ENCODE data around the gene KLF12.
A peak's percentile ranks its signal among the peaks of the same experiment; 100 is the strongest.

Gene KLF12

DNA sequence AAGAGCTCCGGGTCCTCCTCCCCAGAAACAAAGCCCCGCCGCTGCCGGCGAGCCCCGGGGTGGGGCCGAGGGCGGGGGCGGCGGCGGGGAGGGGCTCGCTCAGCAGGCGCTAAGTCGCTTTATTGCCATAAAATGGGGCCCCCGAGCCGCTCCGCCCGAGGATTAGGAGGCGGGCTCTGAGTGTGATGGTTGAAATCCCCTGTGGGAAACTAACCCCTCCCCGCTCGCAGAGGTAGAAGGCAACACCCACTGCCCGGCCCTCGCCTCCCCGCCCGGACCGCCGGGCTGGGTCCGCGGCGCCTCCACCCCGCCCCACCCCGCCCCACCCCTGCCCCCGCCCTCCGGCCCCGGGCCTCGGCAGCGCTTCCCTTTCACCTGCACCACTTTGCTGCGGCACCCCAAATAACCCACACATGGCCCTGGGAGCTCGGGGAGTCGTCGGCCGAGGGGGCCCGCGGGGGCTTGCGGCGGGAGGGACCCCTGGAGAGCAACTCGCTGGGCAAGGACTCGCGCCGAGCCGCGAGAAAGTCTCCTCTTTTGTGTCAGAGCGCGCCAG is at the start of gene KLF12:
TSS of gene KLF12 (minus strand) at position 184 of the 556 bp plus-strand sequence.
- peak; percentile 84 for DNase-seq (ENCODE audit: low spot score)

DNA sequence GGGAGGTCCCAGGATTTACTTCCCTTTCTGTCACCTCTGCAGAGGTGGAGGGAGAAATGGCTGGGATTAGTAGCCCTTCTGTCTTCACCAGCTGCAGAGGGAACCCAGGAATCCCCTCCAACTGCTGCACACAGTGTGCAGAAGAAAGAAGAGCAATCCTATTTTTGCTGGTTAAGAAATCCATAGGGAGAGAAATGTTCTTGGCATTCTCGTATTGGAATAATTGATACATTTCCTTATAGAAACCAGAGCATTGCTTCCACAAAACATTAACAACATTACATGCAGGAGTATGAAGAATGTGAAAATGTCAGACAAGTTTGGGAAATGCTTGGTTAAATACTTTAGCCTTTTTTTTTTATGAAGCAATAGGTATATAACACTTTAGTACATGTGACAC is 48.3 kb upstream of the KLF12 start:
- no peak for DNase-seq (ENCODE audit: low spot score)

DNA sequence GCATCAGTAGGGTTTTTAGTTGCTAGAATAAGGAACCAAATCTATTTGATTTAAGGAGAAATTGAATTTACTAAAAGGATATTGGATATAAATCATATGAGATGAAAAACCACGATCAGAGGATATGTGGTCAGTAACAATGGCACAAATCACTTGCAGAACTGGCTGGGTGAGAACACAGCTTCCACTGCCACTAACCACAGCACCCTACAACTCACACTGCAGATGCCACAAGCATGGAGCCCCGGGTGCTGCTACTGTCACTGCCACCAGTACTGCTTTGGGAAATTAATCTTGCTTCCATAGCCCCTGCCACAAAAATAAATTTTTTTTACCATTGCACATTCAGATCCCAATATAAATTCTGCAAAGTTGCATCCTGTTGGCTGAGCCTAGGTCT is 40.6 kb upstream of the KLF12 start:
- DNase-seq (ENCODE audit: low spot score) = no peak

DNA sequence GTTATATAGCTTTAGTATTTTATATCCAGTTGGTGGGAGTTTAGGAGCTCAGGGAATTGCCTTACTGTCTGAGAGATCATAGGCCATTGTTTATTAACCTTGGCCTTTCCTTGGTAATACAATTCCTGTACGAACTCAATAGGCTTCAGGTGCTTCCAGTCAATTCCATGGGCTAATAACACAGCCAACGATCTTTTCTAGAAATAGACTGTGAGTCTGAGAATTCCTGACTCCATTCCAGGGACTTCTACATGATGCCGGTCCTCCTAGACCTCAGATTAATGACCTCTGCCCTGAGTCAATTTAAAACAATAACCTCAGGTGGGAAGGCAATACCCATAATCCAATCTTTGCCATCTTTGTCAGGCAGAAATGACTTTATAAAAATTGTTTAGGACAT is 39.6 kb upstream of the KLF12 start:
- DNase-seq (ENCODE audit: low spot score) = no peak

DNA sequence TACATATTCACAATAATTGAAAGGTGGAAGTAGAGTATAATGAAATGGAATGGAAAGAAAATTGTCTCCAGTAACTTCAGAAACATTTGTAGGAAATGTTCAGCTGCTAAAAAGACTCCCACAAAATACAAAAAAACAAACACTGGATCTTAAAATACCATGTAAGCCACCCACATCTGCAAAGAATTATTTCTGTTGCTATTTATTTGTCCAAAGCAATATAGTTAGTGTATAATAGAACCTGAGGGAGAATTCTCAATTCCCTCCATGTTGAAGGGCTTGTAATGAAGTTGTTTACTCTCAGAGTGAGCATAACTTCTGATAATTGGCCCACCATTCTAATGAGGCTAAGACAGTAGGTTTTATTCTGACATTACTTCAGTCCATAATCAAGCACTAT is 37.4 kb upstream of the KLF12 start:
- DNase-seq (ENCODE audit: low spot score) = no peak

DNA sequence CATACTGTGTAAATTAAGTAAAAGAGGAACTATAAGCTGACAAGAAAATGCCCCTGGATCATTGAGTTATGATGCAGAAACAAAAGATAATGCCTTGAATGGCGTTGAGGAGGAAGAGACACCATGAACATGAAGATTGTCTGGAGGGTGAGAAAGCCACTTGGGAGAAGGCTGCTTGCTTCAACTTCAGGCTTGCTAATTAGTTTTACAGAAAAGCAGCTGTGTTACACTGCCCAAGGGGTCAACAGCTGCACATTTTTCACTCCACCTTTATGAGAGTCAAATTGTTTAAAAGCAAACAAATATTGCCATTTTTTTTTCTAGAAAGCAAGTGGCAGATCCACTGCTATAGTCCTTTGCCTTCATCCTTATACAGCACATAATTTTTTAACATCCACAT is 35.5 kb upstream of the KLF12 start:
- DNase-seq (ENCODE audit: low spot score) = no peak

DNA sequence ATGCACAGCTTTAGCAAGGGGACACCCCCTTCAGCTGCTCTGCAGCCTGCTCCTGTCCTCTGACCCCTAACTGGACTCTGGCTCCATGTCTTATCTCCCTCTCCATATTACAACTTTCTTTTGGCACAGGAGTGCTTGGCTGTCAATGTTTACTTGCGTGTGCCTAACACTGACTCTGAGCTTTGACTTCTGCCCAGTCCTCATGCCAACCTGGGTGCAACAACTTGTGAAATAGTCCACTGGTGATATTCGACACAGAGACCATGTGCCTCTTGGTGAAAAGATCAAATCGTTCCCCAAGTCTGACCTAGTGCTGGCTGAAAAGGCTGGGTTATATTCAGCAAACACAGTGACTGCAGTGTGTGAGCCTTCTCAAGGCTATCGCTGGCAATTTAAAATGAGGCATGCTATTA is 34.1 kb upstream of the KLF12 start:
- no peak for DNase-seq (ENCODE audit: low spot score)

DNA sequence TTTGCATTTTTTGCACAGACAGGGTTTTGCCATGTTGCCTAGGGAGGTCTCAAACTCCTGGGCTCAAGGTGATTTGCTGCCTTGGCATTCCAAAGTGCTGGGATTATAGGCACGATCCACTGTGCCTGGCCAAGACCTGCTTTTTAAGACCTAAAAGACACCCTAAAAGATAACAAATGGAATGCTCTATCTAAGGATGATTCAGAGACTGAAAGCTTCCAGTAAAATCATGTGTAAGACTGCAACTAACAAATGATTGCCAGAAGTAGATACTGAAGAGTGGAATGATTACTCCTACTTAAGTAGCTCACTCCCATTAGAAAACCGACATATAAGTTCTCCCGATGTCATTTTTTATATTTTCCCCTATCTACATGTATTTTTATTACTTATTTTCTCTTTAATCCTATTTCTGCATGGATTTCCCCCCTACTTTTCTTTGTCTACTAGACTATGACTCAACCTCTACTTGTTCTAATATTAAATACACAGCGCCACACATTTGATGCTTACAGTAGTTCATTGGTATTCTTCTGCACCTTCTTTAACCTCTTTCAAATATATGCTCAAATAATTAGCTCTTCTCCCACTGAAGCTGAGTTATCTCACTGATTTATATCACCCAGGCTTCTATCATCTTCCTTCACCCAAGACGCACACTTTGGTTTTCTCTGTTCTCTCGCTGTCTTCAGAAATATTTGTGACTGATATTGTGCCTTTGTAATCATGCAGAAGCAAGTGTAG is 32.2 kb upstream of the KLF12 start:
- DNase-seq (ENCODE audit: low spot score) = no peak

DNA sequence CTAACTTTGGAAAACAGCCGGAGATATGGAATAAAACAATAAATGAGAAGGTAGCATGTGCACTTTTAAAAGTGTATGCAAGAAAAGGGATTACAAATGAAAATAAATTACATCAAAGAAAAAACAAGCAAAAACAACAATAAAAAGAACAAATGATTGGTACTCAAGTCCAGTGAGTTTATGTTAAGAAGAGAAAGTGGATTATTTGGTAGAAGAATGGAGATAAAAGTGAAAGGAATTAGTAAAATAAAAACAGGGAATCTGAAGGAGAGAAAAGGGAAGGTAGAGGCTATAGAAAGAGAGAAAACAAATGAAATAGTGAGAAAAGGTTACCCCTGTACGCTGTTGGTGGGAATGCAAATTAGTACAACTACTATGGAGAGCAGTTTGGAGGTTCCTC is 28.6 kb upstream of the KLF12 start:
- DNase-seq (ENCODE audit: low spot score) = no peak

DNA sequence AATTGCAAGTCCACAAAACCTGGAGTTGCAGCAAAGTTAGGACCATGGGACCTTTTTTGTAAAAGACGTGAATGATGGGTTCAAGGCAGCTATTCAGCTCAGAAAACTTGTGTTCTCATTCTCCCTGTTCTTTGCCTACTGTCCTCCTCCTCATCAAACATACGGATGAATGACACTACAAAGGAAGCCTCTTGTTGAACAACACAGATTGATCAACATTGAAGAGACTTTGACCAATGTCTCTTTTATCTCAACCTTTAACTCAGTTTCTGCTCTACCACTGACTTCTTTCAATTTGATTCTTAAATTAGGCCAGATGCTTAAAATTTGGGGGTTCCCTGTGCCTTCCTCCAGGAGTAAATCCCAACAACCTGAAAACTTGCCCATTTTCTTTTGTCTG is 27.9 kb upstream of the KLF12 start:
- no peak for DNase-seq (ENCODE audit: low spot score)

DNA sequence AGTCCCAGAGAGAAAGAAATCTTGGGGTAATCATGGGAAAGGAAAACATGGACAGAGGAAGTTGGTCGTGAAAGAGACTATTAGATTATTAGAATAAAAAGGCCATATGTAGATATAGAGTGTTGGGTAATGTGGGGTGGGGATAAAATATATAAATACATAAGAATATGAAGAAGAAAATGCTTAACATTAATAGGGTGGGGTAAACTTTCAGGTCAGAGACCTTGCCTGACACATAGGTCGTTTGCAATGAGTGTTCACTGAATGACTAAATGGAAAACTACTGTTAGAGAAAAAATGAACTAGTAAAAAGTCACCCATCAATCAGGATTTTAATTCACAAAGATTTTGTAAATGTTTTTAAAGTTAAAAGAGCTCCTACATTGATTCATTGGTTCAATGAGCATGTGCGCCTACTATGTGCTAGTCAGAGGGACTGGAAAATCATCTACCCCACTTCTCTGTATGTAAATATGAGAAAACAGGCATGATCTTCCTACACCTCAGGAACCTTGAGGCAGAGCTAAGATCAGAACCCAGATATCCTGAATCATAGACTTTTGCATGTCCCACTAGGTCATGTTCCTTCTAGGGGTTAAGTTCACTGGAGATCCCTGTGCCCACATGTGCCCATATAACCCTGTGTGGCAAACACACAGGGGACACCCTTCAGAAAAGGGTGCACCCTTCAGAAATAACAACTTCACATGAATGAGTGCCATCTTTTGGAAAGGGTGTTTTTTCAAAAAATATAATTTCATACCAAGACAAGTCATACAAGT is 24.6 kb upstream of the KLF12 start:
- DNase-seq (ENCODE audit: low spot score) = no peak

DNA sequence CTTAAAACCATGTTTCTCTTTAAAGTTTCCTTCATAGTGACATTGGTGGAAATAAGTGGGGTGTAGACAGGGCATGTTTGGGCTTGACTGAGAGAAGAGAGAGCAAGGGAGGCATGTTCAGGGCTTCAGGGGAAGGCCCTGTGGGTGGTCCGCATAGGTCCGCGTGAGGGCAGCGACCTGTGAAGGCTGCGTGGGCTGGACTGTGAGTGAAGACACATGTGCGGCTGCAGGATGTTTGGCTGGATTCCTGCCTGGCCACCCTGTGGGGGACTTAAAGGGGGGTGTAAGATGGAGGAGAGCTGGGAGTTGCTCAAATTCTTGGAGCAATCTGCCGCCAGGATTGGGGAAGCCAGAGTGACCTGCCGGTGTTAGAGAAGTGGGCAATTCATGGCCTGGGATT is 23.8 kb upstream of the KLF12 start:
- no peak for DNase-seq (ENCODE audit: low spot score)

DNA sequence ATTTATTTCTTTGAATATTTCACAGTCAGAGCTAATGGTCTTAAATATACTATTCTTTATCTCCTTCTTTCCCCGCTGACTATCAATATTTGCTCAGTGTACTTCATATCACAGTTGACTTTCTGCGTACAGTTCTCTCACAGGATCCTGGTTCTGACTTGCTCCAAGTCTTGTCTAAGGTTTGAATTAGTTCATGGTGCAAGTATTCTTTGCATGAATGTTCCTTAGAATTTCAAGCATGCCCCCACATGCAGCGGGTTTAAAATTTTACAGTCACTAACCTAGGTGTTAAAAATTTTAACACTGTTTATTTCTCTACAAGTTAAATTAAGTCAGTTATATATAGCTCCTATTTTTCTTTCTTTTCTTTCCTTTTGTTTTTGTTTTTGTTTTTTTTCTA is 20.8 kb upstream of the KLF12 start:
- no peak for DNase-seq (ENCODE audit: low spot score)

DNA sequence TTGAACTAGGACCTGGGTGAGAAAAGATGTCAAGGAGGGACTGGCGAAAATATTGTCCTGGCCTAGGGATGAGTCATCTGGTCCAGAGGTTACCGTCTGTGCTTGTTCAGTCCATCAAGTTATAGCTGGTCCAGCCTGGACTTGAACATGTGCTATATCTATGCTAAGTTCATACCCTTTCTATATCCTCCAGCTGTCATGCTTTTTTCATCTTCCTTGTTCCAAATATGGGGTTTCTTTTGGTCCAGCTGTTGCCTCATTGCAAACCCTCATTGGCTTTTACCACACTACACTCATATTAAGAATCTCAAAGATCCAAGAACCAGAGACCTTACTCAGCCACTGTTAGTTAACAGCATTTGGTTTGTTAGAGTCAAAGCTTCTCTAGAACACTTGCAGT is 19.1 kb upstream of the KLF12 start:
- DNase-seq (ENCODE audit: low spot score) = no peak

DNA sequence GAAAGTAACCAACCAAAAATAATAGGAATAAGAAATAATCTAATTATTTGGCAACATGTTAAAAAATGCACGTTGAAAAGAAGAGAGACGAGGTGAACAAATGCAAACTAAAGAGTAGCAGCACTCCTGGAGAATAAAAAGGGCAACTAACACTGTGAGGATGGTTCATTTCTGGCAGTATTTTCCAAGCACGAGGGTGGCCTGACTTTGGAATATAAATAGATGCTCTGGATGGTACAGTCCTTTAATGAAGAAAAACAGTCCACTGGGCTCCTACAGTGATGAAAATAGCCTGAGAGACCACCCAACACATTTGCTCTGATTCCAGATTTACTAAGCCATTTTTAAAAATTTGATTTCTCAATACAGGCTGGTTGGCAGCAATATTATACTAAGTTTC is 17.7 kb upstream of the KLF12 start:
- DNase-seq (ENCODE audit: low spot score) = no peak

DNA sequence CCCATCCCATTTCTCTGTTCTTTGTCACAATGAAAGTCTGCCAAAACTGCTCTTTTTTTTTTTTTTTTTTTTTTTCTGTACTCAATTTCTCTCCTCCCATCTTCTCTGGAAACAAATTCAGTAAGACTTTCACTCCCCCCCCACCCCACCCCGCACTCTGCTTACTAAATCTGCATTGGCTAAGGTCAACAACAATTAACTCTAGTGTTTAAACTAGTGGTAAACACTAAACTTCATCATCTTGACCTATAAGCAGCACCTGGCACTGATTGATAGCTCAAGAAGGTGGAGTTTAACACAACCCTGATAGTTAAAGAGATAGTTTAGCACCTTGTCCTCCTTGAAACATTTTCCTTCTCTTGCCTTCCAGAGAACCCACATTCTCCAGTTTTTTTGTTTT is 14.1 kb upstream of the KLF12 start:
- DNase-seq (ENCODE audit: low spot score) = no peak

DNA sequence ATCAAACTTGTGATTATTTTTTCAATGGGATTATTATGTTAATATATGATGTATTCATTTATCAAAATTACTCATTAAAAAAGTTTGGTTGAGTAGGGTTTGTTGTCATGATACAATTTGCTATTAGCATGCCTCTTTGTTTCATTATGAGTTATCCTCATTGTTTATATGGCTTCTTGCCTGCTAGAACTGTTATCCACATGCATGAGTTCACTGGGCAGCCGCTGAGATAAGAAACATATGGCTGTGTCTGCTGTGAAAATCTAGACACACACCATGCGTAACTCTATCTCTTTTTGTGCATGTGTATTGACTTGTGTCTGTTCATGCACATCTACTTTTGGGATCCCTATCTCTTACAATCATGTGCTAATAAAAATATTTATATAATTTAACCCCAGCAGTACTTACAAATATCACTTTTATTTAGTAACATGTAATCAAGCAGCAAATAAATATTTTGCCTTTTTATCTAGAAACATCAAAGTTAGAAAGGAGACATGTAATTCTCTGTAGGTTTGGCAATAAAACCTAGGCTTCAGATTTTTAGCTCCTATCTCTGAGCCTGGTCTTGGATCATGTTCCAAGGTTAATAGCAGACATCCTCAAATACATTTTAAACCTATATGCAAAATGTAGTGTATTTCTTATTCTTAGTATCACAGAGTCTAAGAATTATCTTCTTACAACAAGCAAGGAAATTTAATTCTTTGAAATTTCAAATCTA is 11.2 kb upstream of the KLF12 start:
- no peak for DNase-seq (ENCODE audit: low spot score)

DNA sequence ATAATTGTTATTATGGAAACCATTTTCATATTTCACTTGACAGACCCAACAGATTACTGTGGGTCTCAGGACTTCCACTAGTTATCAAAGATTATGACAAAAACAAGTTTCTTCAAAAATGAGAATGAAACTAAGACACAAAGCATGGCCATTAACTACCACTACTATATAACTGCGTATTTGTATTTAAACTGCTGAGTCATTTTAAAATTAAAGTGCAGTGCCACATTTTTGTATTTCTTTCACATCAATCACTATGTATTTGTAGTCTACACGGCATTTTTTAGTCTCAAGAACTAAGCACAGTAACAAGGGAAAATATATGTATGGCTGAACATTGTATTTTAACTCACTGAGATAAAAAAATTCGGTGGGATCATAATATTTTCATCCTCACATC is 10.1 kb upstream of the KLF12 start:
- no peak for DNase-seq (ENCODE audit: low spot score)

DNA sequence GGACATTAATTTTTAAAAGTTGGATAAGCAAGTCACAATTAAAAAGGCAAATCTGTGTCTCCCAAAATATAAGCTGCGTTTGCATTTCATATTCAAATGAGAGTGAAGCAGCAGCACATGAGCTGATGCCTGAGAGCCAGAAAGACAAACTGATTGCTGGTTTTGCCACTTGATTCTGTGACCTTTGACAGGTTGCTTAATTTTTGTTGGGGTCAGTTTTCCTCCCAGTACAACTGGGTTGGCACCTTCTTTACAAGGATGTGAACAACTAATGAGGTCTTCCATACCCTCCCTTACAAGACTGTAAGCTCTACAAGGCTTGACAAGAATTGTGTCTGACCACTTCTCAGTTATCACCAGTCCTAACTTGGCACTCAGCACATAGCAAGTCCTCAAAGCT is 8.1 kb upstream of the KLF12 start:
- no peak for DNase-seq (ENCODE audit: low spot score)

DNA sequence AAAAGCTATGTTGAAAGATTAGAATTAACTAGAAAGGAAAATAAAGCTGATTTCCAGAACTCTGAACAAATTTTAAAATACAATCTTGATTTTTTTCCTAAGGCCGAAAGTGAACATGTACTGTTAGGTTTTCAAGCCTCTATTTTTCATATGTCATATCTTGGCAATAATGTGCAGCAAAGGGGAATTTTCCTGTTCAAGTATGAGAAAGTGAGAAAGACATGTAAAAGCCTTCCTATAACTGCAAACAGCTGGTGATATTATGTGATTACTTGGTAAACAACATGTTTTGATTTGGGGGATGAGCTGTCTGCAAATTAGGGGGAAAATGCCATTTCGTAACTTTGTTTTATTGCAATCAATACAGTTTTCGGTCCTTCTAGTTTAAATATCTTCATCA is 4.0 kb upstream of the KLF12 start:
- DNase-seq (ENCODE audit: low spot score) = no peak

DNA sequence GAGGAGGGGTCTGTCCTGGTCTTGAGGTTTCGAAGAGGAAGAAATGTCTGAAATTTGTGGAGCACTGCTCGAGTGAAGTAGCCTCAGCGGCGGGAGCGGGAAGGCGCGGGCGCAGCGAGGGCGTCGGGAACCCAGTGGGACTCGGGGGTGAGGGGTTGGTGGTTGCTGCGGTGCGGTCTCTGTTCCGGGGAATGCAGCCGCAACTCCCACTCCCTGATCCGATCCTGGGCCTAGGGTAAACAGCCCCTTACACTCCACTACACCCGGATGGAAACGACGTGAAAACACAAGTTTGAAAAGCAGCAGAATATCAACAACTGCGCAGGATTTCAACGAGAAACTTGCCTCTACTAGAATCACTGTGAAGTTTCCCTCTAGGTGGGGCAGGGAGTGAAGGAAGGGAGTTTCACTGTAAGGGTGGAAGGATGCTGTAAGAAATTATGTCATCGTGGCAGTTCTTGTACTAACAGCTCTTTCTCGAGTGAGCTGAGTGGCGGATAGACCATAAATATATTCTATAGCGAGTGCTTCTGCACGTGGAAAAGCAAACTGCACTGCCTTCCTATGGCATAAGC is 2.0 kb upstream of the KLF12 start:
- no peak for DNase-seq (ENCODE audit: low spot score)

DNA sequence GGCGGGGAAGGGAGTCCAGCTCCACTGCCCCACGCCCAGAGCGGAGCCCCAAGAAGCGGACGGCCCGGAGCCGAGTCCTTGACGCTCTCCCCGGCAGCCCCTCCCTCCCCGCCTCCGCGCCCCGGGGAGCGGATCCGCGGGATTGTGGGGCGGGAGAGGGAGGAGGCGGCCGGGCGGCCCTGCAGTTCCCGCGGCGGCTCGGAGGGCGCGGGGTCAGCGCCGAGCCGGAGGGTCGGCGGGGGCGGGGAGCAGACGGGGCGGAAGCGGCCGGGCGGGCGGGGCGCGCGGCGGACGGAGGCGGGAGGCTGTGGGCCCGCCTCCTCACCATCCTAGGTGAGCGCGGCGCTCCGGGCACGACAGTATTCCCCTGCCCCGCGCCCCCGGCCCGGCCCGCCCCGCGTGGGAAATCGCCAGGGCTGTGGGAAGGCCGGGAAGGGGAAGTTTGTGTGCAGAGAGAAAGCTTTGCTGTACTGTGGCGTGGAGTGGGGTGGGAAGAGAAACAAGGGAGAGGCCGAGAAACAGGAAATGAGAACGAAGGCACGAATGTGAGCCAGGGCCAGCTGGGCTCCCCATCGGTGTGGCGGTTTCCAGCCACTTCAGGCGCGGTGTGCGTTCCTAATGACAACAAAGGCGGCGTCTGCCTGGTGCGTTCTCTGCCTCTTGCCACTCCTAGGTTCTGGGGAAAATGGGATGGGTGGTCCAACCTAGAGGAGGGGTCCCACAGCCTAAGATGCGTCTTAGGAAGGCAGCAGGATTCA is 1.3 kb upstream of the KLF12 start:
- DNase-seq (ENCODE audit: low spot score) = no peak
